HUES48 (cell line): ENCODE data around the gene LTN1.

Source experiments
- H3K27ac ChIP-seq: one replicate; pipeline ENCODE4 v1.7.0; 2013; ENCODE audit warnings: low read depth, low read length, inconsistent platforms
- H3K27me3 ChIP-seq: 2 replicates; pipeline ENCODE4 v1.6.1; 2013; ENCODE audit warnings: mild to moderate bottlenecking, low read length; ENCODE audit not compliant: control insufficient read depth, insufficient read depth
- H3K36me3 ChIP-seq: 2 replicates; pipeline ENCODE4 v1.6.1; 2013; ENCODE audit warnings: low read length; ENCODE audit not compliant: control insufficient read depth, insufficient read depth
- H3K4me1 ChIP-seq: 2 replicates; pipeline ENCODE4 v1.6.1; 2013; ENCODE audit warnings: mild to moderate bottlenecking, low read length; ENCODE audit not compliant: control insufficient read depth, insufficient read depth
- H3K4me3 ChIP-seq: 2 replicates; pipeline ENCODE4 v1.5.1; 2013; ENCODE audit warnings: mild to moderate bottlenecking, low read depth, low read length
- H3K9ac ChIP-seq: 2 replicates; pipeline ENCODE4 v1.6.1; 2013; ENCODE audit warnings: mild to moderate bottlenecking, low read depth, low read length, moderate library complexity
- H3K9me3 ChIP-seq: 2 replicates; pipeline ENCODE4 v1.6.1; 2013; ENCODE audit warnings: low read length; ENCODE audit not compliant: control insufficient read depth, insufficient read depth

Gene LTN1

DNA sequence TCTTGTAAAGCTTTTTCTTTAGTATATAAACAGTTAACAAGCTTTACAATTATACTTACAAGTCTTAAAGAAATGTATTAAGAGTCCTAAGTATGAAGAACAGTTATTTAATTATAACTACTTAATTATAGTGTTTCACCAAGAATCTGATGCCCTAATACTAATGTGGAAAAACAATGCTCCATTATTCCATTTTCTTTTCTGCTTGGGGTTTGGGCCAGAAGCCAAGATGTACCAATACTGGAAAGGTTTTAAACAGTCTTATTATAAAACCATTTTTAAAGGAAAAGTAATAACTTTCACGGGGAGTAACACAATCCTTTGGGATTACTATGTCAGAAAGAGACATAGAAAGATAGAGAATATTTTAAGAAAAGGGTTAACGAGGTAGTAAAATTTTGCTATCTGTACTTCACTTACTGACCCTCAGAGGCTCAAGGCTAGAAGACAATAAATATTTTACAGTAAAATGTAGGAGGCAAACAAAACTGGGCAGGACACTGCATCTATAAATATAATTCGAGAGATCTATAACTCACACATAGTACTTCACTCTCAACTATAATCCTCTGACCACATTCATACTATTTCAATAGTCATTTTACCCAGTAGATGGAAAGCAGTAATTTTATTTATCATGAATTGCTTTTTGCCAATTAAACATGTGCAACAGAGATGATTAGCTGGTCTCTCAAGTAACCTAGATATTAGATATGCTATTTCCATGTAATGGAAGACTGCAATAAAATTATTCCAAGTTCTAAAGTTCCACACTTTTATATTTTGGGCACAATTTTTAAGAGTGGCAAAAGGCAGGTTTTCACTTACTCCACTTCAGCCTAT is 63.9 kb downstream of the LTN1 start:
- no peak overlapping the region for H3K4me3 ChIP-seq
- H3K36me3 ChIP-seq, result peaks cover 19% of the 10 kb centered on the region
- H3K27me3 ChIP-seq, result no peaks in the 10 kb centered on the region
- no peak overlapping the region for H3K27ac ChIP-seq
- no peak overlapping the region for H3K9ac ChIP-seq
- H3K4me1 ChIP-seq, result peaks cover 4% of the 10 kb centered on the region; the same call in 1 of the 2 replicates
- H3K9me3 ChIP-seq, result no peaks in the 10 kb centered on the region

DNA sequence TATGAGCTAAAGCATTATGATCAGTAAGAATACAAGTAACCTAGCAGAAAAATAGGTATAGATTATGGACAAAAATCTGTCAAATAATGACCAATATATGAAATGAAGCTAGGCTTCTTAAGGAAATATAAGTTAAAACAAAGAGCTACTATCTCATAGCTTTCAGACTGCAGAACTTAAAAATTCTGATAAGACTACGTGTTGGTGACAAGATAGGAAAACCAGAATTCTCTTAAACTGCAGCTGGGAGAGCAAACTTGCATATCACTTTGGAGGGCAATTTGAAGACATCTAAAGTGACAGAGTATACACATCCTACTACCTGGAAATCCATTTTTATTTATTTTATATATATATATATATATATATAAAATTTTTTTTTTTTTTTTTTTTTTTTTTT is 65.5 kb downstream of the LTN1 start:
- no peak overlapping the region for H3K27ac ChIP-seq
- no peak overlapping the region for H3K4me3 ChIP-seq
- no peak overlapping the region for H3K9ac ChIP-seq
- no peaks in the 10 kb centered on the region for H3K27me3 ChIP-seq
- H3K4me1 ChIP-seq, result peaks cover 18% of the 10 kb centered on the region
- H3K36me3 ChIP-seq, result peaks cover 19% of the 10 kb centered on the region
- H3K9me3 ChIP-seq, result no peaks in the 10 kb centered on the region

DNA sequence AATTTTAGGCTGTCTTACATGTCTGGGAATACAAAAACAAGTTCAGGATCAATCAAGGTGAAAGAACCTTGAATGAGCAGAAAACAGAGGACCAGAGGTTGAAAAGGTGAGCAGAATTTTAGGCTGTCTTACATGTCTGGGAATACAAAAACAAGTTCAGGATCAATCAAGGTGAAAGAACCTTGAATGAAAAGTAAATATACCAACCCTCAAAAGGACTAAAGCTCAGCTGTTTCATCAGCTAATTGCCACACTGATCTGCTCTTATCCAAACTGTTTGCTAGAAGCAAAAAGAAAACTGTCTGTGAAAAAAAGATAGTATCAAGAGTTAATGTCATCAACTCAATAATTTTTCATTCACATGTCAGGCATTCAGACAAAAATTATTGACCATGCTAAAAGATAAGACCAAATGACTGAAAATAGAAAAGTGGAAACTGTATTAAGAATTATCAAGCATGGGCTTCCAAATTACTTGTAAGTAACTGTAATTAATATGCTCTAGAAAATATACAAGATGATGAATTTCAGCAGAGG is 69.2 kb downstream of the LTN1 start:
- Histone ChIP-seq H3K27me3 (no peaks in the 10 kb centered on the region), H3K9ac (no peak overlapping the region), H3K27ac (peak overlapping the region; percentile 75), H3K4me3 (no peak overlapping the region), H3K9me3 (no peaks in the 10 kb centered on the region), H3K4me1 (peaks cover 27% of the 10 kb centered on the region), H3K36me3 (no peaks in the 10 kb centered on the region)

DNA sequence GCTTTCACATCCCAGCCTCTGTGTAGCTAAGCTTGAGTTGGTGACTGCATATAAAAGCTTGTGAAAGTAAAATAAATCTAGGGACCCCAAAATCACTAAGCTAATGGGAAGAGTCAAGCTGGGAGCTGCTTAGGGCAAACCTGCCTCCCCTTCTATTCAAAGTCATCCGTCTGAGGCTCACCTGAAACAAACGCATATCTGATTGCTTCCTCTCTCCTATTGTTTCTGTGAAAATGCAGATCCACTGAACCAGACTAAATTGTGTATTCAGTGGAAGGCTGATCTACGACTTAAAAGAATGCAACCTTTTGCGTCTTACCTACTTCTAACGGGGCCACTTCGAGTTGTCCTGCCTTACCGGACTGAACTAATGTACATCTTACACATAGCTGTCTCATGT is 70.3 kb downstream of the LTN1 start:
- Histone ChIP-seq H3K36me3 (no peaks in the 10 kb centered on the region), H3K9ac (peak overlapping the region; percentile 49; the same call in 1 of the 2 replicates), H3K4me3 (no peak overlapping the region), H3K27me3 (no peaks in the 10 kb centered on the region), H3K27ac (peak overlapping the region; percentile 78), H3K9me3 (no peaks in the 10 kb centered on the region), H3K4me1 (peaks cover 27% of the 10 kb centered on the region)

DNA sequence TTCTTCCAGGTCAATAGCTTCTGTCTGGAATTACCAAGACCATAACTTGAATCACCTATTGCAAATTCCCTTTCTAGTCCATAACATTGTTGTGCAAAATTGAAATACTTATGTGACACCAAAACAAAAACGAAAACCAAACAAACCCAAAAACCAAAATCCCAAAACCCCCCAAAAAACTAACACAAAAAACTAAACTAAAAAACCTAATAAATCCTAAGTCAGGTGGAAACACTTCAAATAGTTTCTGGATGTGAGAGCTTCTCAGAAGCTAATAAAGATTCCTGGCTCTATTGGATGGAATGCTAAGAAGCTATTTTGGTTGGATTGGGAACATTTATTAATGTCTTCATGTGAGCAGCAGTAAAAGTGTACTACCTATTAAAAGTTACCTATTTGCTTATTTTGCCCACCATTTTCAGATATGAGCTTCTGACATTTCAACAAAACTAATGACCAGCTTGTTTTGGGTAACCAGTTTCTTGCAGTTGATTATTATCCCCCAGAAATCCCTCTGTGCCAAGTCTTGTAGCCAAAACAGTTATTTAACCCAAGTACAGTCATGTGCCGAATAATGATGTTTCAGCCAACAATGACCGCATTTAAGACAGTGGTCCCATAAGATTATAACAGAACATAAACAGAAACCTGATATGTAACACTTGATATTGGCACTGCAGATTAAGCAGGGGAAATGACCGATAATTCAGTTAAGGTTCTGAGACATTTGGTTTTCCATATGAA is 76.4 kb downstream of the LTN1 start:
- Histone ChIP-seq H3K36me3 (no peaks in the 10 kb centered on the region), H3K9me3 (no peaks in the 10 kb centered on the region), H3K4me1 (peaks cover under 1% of the 10 kb centered on the region; the same call in 1 of the 2 replicates), H3K27ac (no peak overlapping the region), H3K27me3 (no peaks in the 10 kb centered on the region), H3K9ac (no peak overlapping the region), H3K4me3 (no peak overlapping the region)

DNA sequence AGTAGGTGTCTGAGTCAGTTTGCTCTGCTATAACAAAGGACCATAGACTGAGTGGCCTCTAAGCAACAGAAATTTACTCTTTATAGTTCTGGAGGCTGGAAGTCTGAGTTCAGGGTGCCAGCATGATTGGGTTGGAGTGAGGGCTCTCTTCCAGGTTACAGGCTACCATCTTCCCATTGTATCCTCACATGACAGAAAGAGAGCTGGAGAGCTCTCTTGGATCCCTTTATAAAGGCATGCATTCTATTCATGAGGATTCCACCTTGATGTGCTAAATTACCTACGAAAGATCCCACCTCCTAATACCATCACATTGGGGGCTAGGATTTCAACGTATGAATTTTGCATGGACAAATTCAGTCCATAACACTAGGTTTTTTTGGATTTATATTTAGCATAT is 79.6 kb downstream of the LTN1 start:
- no peak overlapping the region for H3K27ac ChIP-seq
- H3K27me3 ChIP-seq, result no peaks in the 10 kb centered on the region
- no peak overlapping the region for H3K9ac ChIP-seq
- no peak overlapping the region for H3K4me3 ChIP-seq
- no peaks in the 10 kb centered on the region; the same call in 1 of the 2 replicates for H3K4me1 ChIP-seq
- no peaks in the 10 kb centered on the region for H3K9me3 ChIP-seq
- no peaks in the 10 kb centered on the region for H3K36me3 ChIP-seq

DNA sequence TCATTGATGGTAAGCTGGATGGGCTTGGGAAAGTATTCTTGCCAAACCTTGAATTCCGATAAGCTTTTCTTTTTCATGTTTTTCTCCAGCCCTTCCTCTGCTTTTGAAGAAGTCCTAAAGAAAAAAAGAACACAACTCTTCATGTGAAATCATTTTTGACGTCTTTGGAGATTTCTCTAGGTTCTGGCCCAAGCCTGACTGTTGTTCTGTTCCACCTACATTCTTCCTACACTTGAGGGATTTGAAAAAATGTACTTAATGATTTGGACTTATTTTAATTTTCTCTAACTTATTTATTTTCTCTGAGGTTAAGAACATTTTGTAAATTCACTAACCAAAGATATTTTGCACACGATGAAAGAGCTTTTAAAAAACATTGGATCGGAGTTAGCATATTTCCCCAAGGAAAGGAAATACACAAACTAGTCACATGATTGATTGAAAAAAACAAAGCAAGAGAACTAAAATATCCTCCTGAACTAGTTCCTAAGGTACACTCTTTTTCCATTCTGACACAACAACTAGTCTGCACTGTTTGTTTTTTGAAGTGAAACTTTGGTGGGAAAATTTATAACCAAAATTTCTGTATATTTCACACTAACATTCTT is 82.3 kb downstream of the LTN1 start:
- no peaks in the 10 kb centered on the region for H3K36me3 ChIP-seq
- no peaks in the 10 kb centered on the region for H3K27me3 ChIP-seq
- H3K9ac ChIP-seq, result no peak overlapping the region
- H3K4me1 ChIP-seq, result no peaks in the 10 kb centered on the region
- no peak overlapping the region for H3K27ac ChIP-seq
- H3K9me3 ChIP-seq, result no peaks in the 10 kb centered on the region
- H3K4me3 ChIP-seq, result no peak overlapping the region

DNA sequence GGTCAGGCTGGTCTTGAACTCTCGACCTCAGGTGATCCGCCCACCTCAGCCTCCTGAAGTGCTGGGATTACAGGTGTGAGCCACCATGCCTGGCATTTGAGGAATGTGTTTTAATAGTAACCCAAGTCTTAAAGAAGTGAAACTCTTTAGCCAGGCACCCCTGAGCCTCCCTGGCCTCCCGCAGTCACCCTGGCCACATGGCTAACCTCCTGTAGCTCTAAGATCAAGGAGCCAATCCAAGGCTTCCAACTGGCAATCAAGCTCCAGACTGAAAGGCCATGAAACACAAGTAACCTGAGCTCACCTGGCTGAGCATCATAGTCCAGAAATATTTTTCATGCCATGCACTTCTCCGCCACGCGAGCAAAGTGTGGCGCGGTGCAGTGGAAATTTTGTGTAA is 84.3 kb downstream of the LTN1 start:
- H3K9ac ChIP-seq, result no peak overlapping the region
- no peaks in the 10 kb centered on the region for H3K27me3 ChIP-seq
- H3K4me1 ChIP-seq, result no peaks in the 10 kb centered on the region
- no peaks in the 10 kb centered on the region for H3K9me3 ChIP-seq
- H3K36me3 ChIP-seq, result no peaks in the 10 kb centered on the region
- H3K4me3 ChIP-seq, result no peak overlapping the region
- H3K27ac ChIP-seq, result no peak overlapping the region

DNA sequence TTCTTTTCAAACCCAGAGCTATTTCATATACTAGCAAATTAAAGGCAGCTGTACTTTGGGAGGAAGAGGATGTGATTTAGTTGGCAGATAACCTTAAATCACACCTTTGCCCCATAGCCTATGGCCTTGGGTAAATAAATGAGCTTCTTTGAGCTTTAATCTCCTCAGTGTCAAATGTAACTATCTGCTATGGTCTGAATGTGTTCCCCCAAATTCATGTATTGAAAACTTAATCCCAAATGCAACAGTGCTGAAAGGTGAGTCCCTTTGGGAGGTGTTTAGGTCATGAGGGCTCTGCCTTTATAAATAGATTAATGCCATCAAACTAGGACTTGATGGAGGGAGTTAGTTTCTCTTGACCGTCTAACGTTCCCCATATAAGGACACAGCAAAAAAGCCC is 85.8 kb downstream of the LTN1 start:
- H3K9me3 ChIP-seq, result no peaks in the 10 kb centered on the region
- no peaks in the 10 kb centered on the region for H3K4me1 ChIP-seq
- H3K36me3 ChIP-seq, result no peaks in the 10 kb centered on the region
- no peak overlapping the region for H3K27ac ChIP-seq
- no peaks in the 10 kb centered on the region for H3K27me3 ChIP-seq
- no peak overlapping the region for H3K4me3 ChIP-seq
- no peak overlapping the region for H3K9ac ChIP-seq

DNA sequence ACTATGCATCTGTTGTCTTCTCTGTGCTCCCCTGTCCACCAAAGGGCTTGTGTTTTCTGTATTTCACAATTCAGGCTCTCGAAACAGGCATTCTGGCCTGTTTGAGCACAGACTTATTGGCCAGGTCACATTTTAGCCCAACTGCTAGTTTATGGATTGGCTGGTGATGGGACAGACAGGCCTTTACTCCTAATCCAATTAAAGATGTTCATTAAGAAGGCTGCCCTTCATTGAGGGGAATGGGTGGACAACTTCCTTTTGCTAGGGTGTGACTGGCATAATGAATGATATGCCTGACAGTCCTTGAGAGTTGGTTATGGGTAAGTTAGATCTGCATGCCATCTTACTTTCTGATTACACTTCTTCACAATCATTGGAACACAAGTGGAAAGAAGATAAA is 86.4 kb downstream of the LTN1 start:
- Histone ChIP-seq H3K9me3 (no peaks in the 10 kb centered on the region), H3K4me3 (no peak overlapping the region), H3K9ac (no peak overlapping the region), H3K27me3 (no peaks in the 10 kb centered on the region), H3K4me1 (no peaks in the 10 kb centered on the region), H3K36me3 (no peaks in the 10 kb centered on the region), H3K27ac (no peak overlapping the region)
